ENCODE results near the gene RASGRF2.

DNA sequence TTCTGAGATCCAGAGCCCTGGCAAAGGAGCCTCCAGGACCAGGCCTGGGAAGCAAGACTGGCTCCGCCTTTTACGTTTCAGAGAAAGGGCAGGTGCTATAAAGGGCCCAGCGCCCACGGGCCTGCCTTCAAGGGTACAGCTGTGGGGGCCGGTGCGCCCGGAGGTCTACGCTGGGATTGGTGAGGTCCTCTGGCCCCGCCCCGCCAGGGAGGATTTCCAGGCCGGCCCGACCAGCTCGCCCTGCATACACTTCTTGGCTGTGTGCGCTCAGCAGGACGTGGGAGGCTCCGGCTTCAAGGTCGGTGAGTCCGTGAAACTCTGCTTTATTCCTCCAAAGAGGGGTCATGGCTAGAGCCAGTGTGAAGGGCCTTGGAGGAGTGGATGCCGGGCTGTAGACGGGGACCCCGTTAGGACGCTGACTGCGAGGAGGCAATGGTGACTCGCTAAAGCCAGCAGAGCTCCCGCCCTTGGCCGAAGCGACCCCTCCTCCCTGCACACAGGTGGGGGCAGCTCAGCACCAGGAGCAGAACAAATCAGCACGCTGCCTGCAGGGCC lies 273.0 kb downstream of the RASGRF2 start, which contains the start of gene CKMT2:
- TF ChIP-seq, protein P1, sequence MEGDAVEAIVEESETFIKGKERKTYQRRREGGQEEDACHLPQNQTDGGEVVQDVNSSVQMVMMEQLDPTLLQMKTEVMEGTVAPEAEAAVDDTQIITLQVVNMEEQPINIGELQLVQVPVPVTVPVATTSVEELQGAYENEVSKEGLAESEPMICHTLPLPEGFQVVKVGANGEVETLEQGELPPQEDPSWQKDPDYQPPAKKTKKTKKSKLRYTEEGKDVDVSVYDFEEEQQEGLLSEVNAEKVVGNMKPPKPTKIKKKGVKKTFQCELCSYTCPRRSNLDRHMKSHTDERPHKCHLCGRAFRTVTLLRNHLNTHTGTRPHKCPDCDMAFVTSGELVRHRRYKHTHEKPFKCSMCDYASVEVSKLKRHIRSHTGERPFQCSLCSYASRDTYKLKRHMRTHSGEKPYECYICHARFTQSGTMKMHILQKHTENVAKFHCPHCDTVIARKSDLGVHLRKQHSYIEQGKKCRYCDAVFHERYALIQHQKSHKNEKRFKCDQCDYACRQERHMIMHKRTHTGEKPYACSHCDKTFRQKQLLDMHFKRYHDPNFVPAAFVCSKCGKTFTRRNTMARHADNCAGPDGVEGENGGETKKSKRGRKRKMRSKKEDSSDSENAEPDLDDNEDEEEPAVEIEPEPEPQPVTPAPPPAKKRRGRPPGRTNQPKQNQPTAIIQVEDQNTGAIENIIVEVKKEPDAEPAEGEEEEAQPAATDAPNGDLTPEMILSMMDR (IDR thresholded peaks at IDR 0.05), result no peak
- no peak for TF ChIP-seq EP300 (IDR thresholded peaks at IDR 0.05)
